H1 (cell line): ENCODE results near the gene ADM. TPM values are rescaled to one million over a fixed set of nuclear protein-coding genes. Genes with fewer than 3 reads are reported as not detected.

Source experiments
- CTCF ChIP-seq, 3 experiments: IDR thresholded peaks; 1 replicate in 2 of 3; 2 replicates in 1 of 3; pipeline versions ENCODE4 v1.5.1 to v1.6.1; 2011; ENCODE audit warnings: low read length in 3 of 3, mild to moderate bottlenecking in 3 of 3, inconsistent platforms in 2 of 3, low read depth in 1 of 3, moderate library complexity in 1 of 3; ENCODE audit not compliant: insufficient read depth in 1 of 3; ENCODE audit errors: control extremely low read depth in 1 of 3
- SAP30 ChIP-seq: fragments of 300-600 bp; sonication (generic); IDR thresholded peaks from 2 replicates; pipeline ENCODE4 v1.7.1; 2012; ENCODE audit warnings: low read length, moderate library complexity, mild to moderate bottlenecking, inconsistent platforms; ENCODE audit not compliant: insufficient read depth, insufficient replicate concordance
- polyA plus RNA-seq, 7 experiments: library from polyadenylated mRNA; depleted of rRNA in 3 of 7; stranded (reverse) in 5 of 7; unstranded in 2 of 7; fragments of >200 nt in 5 of 7; fragments of 200-250 nt in 2 of 7; gene quantifications; 1 replicate in 5 of 7; 2 replicates in 1 of 7; 4 replicates in 1 of 7; pipeline versions ENCODE4 v1.2.1 to v1.2.3, GENCODE V29; 2011 to 2013; ENCODE audit warnings: missing spikeins in 2 of 7, mixed read lengths in 2 of 7
- total RNA-seq: library from RNA; stranded (reverse); fragmentation: NEBNext Ultra II Directional; extraction: Animal tissue kit (Norgen Biotek cat#: 25700); gene quantifications from 2 replicates; pipeline ENCODE4 v1.2.1, GENCODE V29; 2021

Gene ADM
- total and polyA plus RNA-seq, 2 of the 8 experiments (the other 6 are each of a cell fraction or from before 2014, with no cell fraction given): 94.1 to 95.6 TPM

DNA sequence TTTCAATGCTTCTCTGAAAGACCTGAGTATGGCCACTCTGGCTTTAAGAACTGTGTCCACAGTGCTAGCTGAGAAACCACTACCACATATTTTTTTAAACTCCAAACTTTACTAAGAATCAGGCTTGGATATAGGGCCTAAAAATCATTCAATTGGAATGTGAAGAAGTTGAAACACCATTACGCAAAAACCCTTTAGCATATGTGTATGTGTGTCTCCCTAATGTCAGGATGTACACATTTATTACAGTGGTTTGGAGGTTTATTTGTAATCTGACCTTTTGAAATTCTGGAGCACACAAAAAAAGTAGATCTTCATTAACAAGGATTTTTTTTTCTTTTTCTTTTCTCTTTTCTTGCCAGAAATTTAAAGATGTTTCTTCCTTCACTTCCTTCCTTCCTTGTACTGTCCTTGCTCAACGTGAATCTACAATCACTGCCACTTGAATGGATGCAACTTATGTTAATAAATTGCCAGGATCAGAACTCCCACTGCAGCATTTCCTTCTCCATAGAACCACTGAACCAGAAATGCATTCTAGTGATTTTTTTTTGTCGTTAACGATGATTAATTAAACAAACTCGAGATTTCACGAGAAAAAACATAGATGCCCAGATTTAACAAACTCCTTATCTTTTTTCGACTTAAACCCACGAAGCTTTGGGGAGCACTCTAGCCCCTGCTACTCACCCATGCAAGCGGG, 3.1 kb upstream of the ADM start (continued):
- TF ChIP-seq CTCF (IDR thresholded peaks at IDR 0.05; ENCODE audit: control extremely low read depth in 1 of 3, insufficient read depth in 1 of 3, low read depth in 1 of 3, low read length in 3 of 3) (no peak), SAP30 (no peak)
- TF ChIP-seq, all 59 proteins: peak for 0
